Body of pancreas (tissue), 4 donors: ENCODE results near the gene MR1.

Experiments
- CTCF ChIP-seq, 7 experiments: fragments of 450-650 bp in 4 of 7; fragments of 200-600 bp in 3 of 7; sonication (generic) in 3 of 7; IDR thresholded peaks; one replicate each; pipeline ENCODE4 v1.5.1; 2016 to 2019; ENCODE audit warnings: antibody characterized with exemption in 7 of 7
- POLR2A ChIP-seq, 3 donors: fragments of 450-650 bp; IDR thresholded peaks; one replicate each; pipeline ENCODE4 v1.6.1; 2016; ENCODE audit warnings: antibody characterized with exemption in 3 of 3, mild to moderate bottlenecking in 2 of 3

GRCh38 chr1:181087400-181087901 lies 53.7 kb downstream of the MR1 start:
- TF ChIP-seq CTCF (IDR thresholded peaks at IDR 0.05) (no peak), POLR2A (IDR thresholded peaks at IDR 0.05) (no peak)
